ENCODE data around the gene TEX26.

Gene TEX26

DNA sequence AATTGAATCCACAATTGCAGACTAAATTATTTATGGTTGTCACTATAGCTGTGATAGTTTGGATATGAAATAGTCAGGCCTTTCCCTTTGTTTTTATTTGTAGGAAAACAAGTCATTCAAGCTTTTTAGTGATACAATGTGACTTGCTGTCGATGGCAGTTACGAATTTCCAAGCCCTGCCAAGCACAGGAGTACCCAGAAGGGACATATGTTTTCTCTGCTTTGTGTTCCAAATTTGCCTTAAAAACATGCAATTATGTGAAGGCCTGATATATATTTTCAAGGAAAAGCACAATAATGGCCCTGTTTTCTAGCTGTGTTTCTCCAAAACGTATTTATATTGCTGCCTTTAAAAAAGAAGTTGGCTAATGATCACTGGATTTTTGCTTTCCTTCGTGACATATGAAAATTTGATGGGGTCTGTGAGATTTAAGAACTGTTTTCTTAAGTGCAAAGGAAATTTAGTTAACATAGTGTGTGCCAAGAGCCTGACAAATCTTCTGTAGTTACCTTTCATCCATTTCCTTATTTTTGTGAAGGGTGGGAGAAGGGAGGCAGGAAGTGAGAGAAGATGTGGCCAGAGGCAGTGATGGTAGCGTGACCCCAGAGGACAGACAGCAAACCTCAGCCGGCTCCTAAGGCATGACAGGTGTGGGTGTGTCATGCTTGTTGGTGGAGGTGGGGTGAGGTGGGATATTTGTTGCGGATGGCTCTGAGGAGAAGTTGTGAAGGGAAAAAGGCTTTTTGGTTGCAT, 79.6 kb downstream of the TEX26 start:
- Mint-ChIP-seq H3K4me1 (peaks cover 6% of the 10 kb centered on the region), H3K27me3 (peaks cover 85% of the 10 kb centered on the region), H3K4me3 (no peak overlapping the region), H3K27ac (ENCODE audit: low read depth) (no peak overlapping the region), H3K36me3 (ENCODE audit: insufficient read depth) (no peaks in the 10 kb centered on the region), H3K9me3 (no peaks in the 10 kb centered on the region)
- DNase-seq (ENCODE audit: low spot score in 2 of 2) = no peak
- ATAC-seq (replicated peaks; ENCODE audit: extremely low read depth, poor library complexity, severe bottlenecking) = no peak

DNA sequence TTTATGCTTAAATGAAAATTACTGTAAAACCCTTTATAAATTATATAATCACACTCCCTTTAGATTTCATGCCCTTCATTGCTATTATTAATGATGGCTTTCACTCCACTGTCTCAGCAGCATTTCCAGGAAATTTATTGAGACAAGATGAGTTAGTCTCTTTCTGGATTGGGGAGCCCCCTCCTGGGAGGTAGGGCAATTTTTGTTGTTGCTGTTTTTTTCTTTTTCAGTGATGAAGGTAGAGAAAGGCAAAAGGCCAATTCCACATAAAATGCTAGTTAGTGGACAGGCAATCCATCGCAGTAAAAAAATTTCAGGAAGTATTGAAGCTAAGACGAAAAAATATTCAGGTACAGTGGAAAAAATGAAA, 80.2 kb downstream of the TEX26 start:
- H3K27me3 Mint-ChIP-seq = peaks cover 85% of the 10 kb centered on the region
- H3K4me1 Mint-ChIP-seq = peaks cover 6% of the 10 kb centered on the region
- DNase-seq (ENCODE audit: low spot score in 2 of 2) (no peak), ATAC-seq (replicated peaks; ENCODE audit: extremely low read depth, poor library complexity, severe bottlenecking) (no peak)
- H3K36me3 Mint-ChIP-seq (ENCODE audit: insufficient read depth) = no peaks in the 10 kb centered on the region
- H3K27ac Mint-ChIP-seq (ENCODE audit: low read depth) = no peak overlapping the region
- no peaks in the 10 kb centered on the region for H3K9me3 Mint-ChIP-seq
- no peak overlapping the region for H3K4me3 Mint-ChIP-seq

DNA sequence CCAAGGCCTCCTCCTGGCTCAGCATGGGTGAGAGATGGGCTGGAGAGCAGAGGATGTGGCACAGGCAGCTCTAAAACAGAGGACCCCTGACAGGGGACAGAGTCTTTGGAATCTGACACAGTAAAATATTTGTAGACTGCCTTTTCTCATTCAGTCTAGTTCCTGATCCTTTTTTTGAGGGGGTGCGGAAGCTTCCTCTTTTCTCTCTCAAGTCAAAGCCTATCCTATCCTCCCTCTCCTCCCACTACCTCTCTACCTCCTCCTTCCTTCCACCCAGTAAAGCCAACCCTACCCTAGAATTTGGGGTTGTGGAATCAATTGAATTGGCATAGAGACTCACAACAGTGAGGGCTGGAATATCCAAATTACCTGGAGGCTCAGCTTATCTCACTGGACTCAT, 82.0 kb downstream of the TEX26 start:
- no peaks in the 10 kb centered on the region for H3K36me3 Mint-ChIP-seq (ENCODE audit: insufficient read depth)
- no peak overlapping the region for H3K27ac Mint-ChIP-seq (ENCODE audit: low read depth)
- H3K4me1 Mint-ChIP-seq = peaks cover 6% of the 10 kb centered on the region
- ATAC-seq (replicated peaks; ENCODE audit: extremely low read depth, poor library complexity, severe bottlenecking) (no peak), DNase-seq (ENCODE audit: low spot score in 2 of 2) (no peak)
- H3K4me3 Mint-ChIP-seq = no peak overlapping the region
- no peaks in the 10 kb centered on the region for H3K9me3 Mint-ChIP-seq
- H3K27me3 Mint-ChIP-seq = peaks cover 83% of the 10 kb centered on the region

DNA sequence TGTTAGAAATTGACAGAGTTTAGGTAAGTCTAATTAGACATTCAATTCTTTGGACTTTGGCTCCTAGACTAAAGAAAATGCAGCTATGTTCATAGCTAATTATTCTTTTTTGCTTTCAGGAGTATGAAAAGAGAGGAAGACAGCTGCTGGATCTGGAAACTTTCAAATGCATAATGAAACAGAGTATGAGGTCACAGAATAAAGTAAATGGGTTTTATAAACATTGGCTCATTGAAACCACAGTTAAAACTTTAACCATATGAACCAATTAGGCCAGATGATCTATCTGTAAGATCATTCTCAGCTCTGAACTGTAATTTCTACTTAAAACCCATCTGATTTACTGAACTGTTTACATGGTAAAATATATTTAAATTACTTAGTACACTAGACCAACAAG, 82.7 kb downstream of the TEX26 start:
- peaks cover 83% of the 10 kb centered on the region for H3K27me3 Mint-ChIP-seq
- H3K27ac Mint-ChIP-seq (ENCODE audit: low read depth) = no peak overlapping the region
- no peaks in the 10 kb centered on the region for H3K9me3 Mint-ChIP-seq
- peaks cover 6% of the 10 kb centered on the region for H3K4me1 Mint-ChIP-seq
- no peak overlapping the region for H3K4me3 Mint-ChIP-seq
- DNase-seq (ENCODE audit: low spot score in 2 of 2) = no peak
- ATAC-seq (replicated peaks; ENCODE audit: extremely low read depth, poor library complexity, severe bottlenecking) = no peak
- H3K36me3 Mint-ChIP-seq (ENCODE audit: insufficient read depth) = no peaks in the 10 kb centered on the region

DNA sequence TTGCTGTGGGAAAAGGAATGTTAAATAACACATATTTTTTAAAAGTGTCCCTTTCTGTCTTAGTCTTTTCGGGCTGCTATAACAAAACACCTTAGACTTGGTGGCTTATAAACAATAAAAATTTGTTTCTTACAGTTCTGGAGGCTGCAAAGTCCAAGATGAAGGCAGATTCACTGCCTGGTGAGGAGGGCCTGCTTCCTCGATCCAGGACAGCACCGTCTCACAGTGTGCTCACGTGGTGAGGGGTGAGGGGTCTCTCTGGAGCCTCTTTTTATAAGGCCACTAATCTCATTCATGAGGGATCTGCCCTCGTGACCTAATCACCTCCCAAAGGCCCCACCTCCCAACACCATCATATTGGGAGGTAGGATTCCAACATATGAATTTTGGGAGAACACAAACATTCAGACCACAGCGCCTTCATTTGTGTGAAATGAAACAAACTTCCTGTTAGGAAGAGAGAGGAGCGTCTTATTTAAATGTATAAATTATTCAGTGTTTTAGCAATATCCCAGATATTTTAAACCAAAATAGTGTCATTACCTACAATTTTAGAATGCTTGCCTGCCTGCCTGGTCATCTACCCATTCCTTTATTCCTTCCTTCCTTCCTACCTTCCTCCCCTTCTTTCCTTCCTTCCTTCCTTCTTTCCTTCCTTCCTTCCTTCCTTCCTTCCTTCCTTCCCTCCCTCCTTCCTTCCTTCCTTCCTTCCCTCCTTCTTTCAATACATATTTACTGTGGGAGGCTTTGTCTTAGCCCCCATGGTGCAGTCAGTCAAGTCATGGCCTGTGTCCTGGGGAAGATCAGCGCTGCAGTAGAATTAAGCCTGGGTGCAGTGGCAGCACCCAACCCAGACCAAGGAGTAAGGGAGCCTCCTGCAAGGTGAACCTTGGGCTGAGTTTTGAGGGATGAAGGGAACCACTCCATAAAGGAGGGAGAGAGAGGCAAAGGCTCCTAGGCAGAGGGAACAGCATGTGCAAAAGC, 84.2 kb downstream of the TEX26 start:
- peaks cover 83% of the 10 kb centered on the region for H3K27me3 Mint-ChIP-seq
- no peaks in the 10 kb centered on the region for H3K4me1 Mint-ChIP-seq

DNA sequence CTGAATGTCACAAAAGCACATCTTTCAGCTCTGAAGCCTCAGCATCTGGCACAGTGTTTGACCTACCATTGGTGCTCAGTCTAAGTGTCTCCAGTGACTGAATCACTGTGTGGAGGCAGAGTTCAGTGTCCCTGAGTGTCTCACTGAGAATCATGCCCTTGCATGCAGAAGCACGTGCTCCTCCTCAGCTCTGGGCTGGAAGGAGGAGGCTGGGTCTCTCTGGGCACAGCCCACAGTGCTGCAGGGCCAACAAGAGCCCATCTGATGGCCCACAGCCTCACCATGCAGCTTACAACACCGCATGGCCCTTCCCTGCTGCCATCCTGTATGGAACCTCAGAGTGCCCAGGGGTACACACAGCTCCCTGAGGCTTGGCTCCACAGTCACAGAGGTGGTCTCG, 86.1 kb downstream of the TEX26 start:
- peaks cover 90% of the 10 kb centered on the region for H3K27me3 Mint-ChIP-seq
- no peak overlapping the region for H3K4me3 Mint-ChIP-seq
- no peak overlapping the region for H3K27ac Mint-ChIP-seq (ENCODE audit: low read depth)
- H3K4me1 Mint-ChIP-seq = no peaks in the 10 kb centered on the region
- DNase-seq (ENCODE audit: low spot score in 2 of 2) (no peak), ATAC-seq (replicated peaks; ENCODE audit: extremely low read depth, poor library complexity, severe bottlenecking) (no peak)
- no peaks in the 10 kb centered on the region for H3K9me3 Mint-ChIP-seq
- no peaks in the 10 kb centered on the region for H3K36me3 Mint-ChIP-seq (ENCODE audit: insufficient read depth)

More for the DNA sequence above, 84.2 kb downstream of the TEX26 start:
- DNase-seq (ENCODE audit: low spot score in 2 of 2) = no peak
- Mint-ChIP-seq H3K36me3 (ENCODE audit: insufficient read depth) (no peaks in the 10 kb centered on the region), H3K4me3 (no peak overlapping the region), H3K9me3 (no peaks in the 10 kb centered on the region), H3K27ac (ENCODE audit: low read depth) (no peak overlapping the region)
- ATAC-seq (replicated peaks; ENCODE audit: extremely low read depth, poor library complexity, severe bottlenecking) = no peak

DNA sequence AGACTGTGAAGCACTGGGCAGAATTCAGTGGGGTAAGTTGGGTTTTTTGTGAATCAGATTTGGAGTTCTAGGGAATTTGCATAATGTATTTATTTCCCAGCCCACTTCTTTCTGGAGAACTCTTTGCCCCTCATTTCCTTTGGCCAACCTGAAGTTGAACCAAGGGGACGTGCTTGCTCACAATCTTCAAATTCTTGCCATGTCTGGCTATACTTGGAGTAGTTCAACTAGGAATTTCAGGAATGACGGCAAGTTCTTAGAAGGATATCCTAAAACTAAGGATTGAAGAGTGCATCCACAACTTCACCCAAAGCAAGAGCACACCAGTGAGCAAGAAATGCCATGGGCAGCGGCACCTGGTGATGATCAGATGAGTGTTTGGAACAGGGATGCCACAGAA, 88.5 kb downstream of the TEX26 start:
- H3K36me3 Mint-ChIP-seq (ENCODE audit: insufficient read depth) = no peaks in the 10 kb centered on the region
- no peaks in the 10 kb centered on the region for H3K9me3 Mint-ChIP-seq
- H3K4me1 Mint-ChIP-seq = no peaks in the 10 kb centered on the region
- peaks cover 76% of the 10 kb centered on the region for H3K27me3 Mint-ChIP-seq
- H3K27ac Mint-ChIP-seq (ENCODE audit: low read depth) = no peak overlapping the region
- ATAC-seq (replicated peaks; ENCODE audit: extremely low read depth, poor library complexity, severe bottlenecking) (no peak), DNase-seq (ENCODE audit: low spot score in 2 of 2) (no peak)
- H3K4me3 Mint-ChIP-seq = no peak overlapping the region

DNA sequence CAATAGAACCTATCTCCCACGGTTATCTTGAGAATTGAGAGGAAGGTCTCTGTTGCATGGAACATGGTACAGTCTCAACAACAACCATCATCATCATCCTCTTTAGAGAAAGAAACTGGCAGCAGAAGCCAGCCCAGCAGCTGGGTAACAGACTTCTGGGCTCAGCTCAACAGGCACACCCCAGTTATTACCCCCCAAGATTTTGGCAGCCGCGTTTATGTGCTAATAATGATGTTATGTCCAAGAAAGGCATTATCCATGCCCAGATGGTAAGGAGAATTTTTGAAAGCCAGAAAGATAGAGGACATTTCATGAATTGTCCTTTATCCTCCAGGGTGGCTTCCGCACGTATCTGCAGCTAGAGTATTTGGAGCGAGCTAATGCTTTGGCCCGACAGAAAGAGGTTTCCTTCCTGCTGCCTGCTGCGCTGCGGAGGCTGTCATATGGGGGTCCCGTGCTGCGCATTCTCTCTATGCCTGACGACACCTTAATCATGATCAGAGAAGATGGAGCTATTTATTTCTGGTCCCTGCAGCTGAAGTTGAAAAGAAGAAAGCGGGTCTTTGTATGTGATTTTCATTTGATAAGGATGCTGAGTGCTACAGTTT, 89.9 kb downstream of the TEX26 start:
- H3K9me3 Mint-ChIP-seq = no peaks in the 10 kb centered on the region
- ATAC-seq (replicated peaks; ENCODE audit: extremely low read depth, poor library complexity, severe bottlenecking) (no peak), DNase-seq (ENCODE audit: low spot score in 2 of 2) (no peak)
- no peak overlapping the region for H3K4me3 Mint-ChIP-seq
- H3K27ac Mint-ChIP-seq (ENCODE audit: low read depth) = no peak overlapping the region
- H3K36me3 Mint-ChIP-seq (ENCODE audit: insufficient read depth) = no peaks in the 10 kb centered on the region
- peaks cover 62% of the 10 kb centered on the region for H3K27me3 Mint-ChIP-seq
- H3K4me1 Mint-ChIP-seq = no peaks in the 10 kb centered on the region

DNA sequence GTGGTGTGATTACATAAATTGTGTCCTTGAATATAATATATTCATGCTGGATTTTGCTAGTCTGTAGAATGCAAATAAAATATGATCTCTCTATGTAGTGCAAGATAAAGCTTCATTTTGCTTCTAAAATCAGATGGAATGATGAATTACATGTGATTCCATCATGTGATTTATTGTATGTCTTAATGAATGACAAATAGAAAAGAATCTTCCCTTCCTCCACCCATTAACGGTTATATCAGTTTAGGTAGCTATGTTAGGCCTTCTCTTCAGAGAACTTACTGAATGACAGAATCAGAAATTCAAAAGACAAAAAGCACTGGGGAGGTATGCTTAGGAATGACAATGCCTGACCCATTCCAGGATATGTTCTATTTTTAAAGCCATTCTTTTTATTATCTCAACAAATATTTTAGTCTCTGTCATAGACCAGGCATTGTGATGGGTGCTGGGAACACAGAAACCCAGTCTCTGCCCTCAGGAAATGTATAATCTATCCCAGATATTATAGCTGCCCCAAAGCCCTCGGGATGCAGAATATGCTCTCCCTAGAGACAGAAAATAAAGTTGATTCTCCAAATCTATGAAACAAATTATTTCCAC, 90.6 kb downstream of the TEX26 start:
- no peaks in the 10 kb centered on the region for H3K9me3 Mint-ChIP-seq
- no peaks in the 10 kb centered on the region for H3K36me3 Mint-ChIP-seq (ENCODE audit: insufficient read depth)
- no peaks in the 10 kb centered on the region for H3K4me1 Mint-ChIP-seq
- no peak overlapping the region for H3K4me3 Mint-ChIP-seq
- peaks cover 62% of the 10 kb centered on the region for H3K27me3 Mint-ChIP-seq
- no peak overlapping the region for H3K27ac Mint-ChIP-seq (ENCODE audit: low read depth)
- DNase-seq (ENCODE audit: low spot score in 2 of 2) (no peak), ATAC-seq (replicated peaks; ENCODE audit: extremely low read depth, poor library complexity, severe bottlenecking) (no peak)
